Psoas muscle (tissue), 8 donors: ENCODE data around the gene ZNF174. TPM values are rescaled to one million over a fixed set of nuclear protein-coding genes. Genes with fewer than 3 reads are reported as not detected.

Source experiments
- ATAC-seq, 4 donors: fragments of 200-7000 bp; cut with Tn5 transposase; one replicate each; pipeline ENCODE4 v1.9.1; 2020; ENCODE audit warnings: moderate library complexity in 3 of 4, mild to moderate bottlenecking in 2 of 4
- DNase-seq, 2 donors: peaks; one replicate each; pipeline ENCODE4 v3.0.0-alpha.2; 2020
- H3K27ac ChIP-seq: fragments of 200-600 bp; one replicate; pipeline ENCODE4 v1.8.0; 2022
- H3K27me3 ChIP-seq, 3 donors: fragments of 200-600 bp in 1 of 3; one replicate each; pipeline versions ENCODE4 v1.6.1 to v1.8.0; 2013 to 2022; ENCODE audit warnings: low read length in 2 of 3, mild to moderate bottlenecking in 2 of 3, moderate library complexity in 1 of 3; ENCODE audit not compliant: insufficient read depth in 3 of 3
- H3K36me3 ChIP-seq, 2 donors: fragments of 200-600 bp in 1 of 2; one replicate each; pipeline versions ENCODE4 v1.6.1 to v1.8.0; 2013 to 2022; ENCODE audit warnings: low read depth in 1 of 2, mild to moderate bottlenecking in 1 of 2, moderate library complexity in 1 of 2; ENCODE audit not compliant: insufficient read depth in 1 of 2
- H3K4me1 ChIP-seq: fragments of 200-600 bp; one replicate; pipeline ENCODE4 v1.8.0; 2022
- H3K4me3 ChIP-seq: fragments of 200-600 bp; one replicate; pipeline ENCODE4 v1.8.0; 2022; ENCODE audit warnings: mild to moderate bottlenecking
- H3K9me3 ChIP-seq: fragments of 200-600 bp; one replicate; pipeline ENCODE4 v1.8.0; 2022
- CTCF ChIP-seq: fragments of 200-600 bp; IDR thresholded peaks from one replicate; pipeline ENCODE4 v1.8.0; 2022; ENCODE audit warnings: antibody characterized with exemption
- WGBS, 3 donors: extraction: QIAGEN DNeasy Blood & Tissue Kit; methylation state at CpG; one replicate each; pipeline versions ENCODE4 v1.1.6 to v1.1.7; 2013; 5-methylcytosine and 5-hydroxymethylcytosine counted together
- intact Hi-C, 2 donors: fragments of 100-400 bp; cut with DNase I; formaldehyde crosslinking; loops; one replicate each; pipeline versions ENCODE4 v1.11.0 to v1.14.2; 2022
- polyA plus RNA-seq, 3 donors: library from polyadenylated mRNA; stranded (reverse); fragments of 200-250 nt; gene quantifications; one replicate each; pipeline ENCODE4 v1.2.3, GENCODE V29; 2013
- total RNA-seq, 4 donors: library from RNA; stranded (reverse); fragmentation: NEBNext Ultra II Directional in 2 of 4; extraction: Animal tissue kit (Norgen Biotek cat#: 25700) in 2 of 4; gene quantifications; one replicate each; pipeline versions ENCODE4 v1.2.1 to v1.2.4, GENCODE V29; 2021 to 2023
- donor health status: healthy with polysubstance abuse.
- donor health status: DM: no; HTN: no; CAD: no; lungs with moderate emphysema.
- donor health status: Bipolar disorder and iron deficiency.
- donor health status: healthy.
- donor health status: DM: yes; HTN: yes; CAD: no.
- donor health status: DM: no; HTN: no; CAD: no.
- donor health status: DM: no; HTN: no; CAD: no.
- donor health status: DM: yes; HTN: yes; CAD: no.

The ZNF174 gene
- total and polyA plus RNA-seq, 7 donors = 6.1 to 23.3 (median 6.7) TPM

GRCh38 chr16:3454093-3454492, 53.1 kb downstream of the ZNF174 start:
- ATAC-seq (no peak), DNase-seq (no peak)
- H3K36me3 ChIP-seq = peaks cover 0 to 16% of the 10 kb centered on the region in 2 donors
- H3K27me3 ChIP-seq = no peaks in the 10 kb centered on the region
- intact Hi-C loops = no loop called here
- no peak for TF ChIP-seq CTCF
- 77 to 89% (median 83%) methylated on average over 5 of the region's 5 CpGs for WGBS, 3 donors
- no peak overlapping the region for H3K4me3 ChIP-seq
- H3K9me3 ChIP-seq = no peaks in the 10 kb centered on the region
- peaks cover 18% of the 10 kb centered on the region for H3K4me1 ChIP-seq
- no peak overlapping the region for H3K27ac ChIP-seq

- no peak for ATAC-seq
- intact Hi-C loops = loop anchor here in 1 of 2 donors (5.0 kb wide), 1 partner anchor 52 kb away; the partner anchor contains the start of genes ZNF174 and ZSCAN32
- Histone ChIP-seq H3K9me3 (no peaks in the 10 kb centered on the region), H3K27ac (no peak overlapping the region), H3K4me1 (peaks cover 24% of the 10 kb centered on the region), H3K27me3 (no peaks in the 10 kb centered on the region), H3K36me3 (peaks cover 0 to 10% of the 10 kb centered on the region in 2 donors), H3K4me3 (no peak overlapping the region)
- WGBS, 3 donors = 43 to 58% (median 43%) methylated on average over 10 of the region's 10 CpGs
- no peak for TF ChIP-seq CTCF
- no peak for DNase-seq
Measured at GRCh38 chr16:3454631-3455147, 53.7 kb downstream of the ZNF174 start.

- peak; percentile 57 for TF ChIP-seq CTCF
- peaks cover 54% of the 10 kb centered on the region for H3K4me1 ChIP-seq
- intact Hi-C loops = loop anchor here (2.0 to 5.0 kb wide), 2 partner anchors 55 to 57 kb away; partner anchors contain the start of genes ZNF174 (in 2 of the 2) and ZSCAN32 (in 2 of the 2)
- H3K9me3 ChIP-seq = no peaks in the 10 kb centered on the region
- H3K4me3 ChIP-seq = peak overlapping the region; percentile 87
- H3K27me3 ChIP-seq = no peaks in the 10 kb centered on the region
- no peaks in the 10 kb centered on the region for H3K36me3 ChIP-seq
- WGBS, 3 donors = 0 to 1% (median 1%) methylated on average over 44 to 82 of the region's 83 CpGs
- peak overlapping the region; percentile 98 for H3K27ac ChIP-seq
- ATAC-seq = peak; percentile 93 to 97 (median 95)
- DNase-seq = peak; percentile 93 to 97
Measured at GRCh38 chr16:3457434-3458252, 56.6 kb downstream of the ZNF174 start.

- Histone ChIP-seq H3K4me3 (peak overlapping the region; percentile 87), H3K27me3 (no peaks in the 10 kb centered on the region), H3K27ac (peak overlapping the region; percentile 98), H3K9me3 (no peaks in the 10 kb centered on the region), H3K4me1 (peaks cover 61% of the 10 kb centered on the region), H3K36me3 (no peaks in the 10 kb centered on the region)
- ATAC-seq = no peak
- intact Hi-C loops = loop anchor here in 1 of 2 donors (5.0 kb wide), 1 partner anchor 56 kb away; the partner anchor contains the start of genes ZNF174 and ZSCAN32
- no peak for TF ChIP-seq CTCF
- 0% methylated on average over 39 to 47 of the region's 47 CpGs for WGBS, 3 donors
- DNase-seq = peak in 1 of 2 donors; percentile 65
Measured at GRCh38 chr16:3458278-3458851, 57.4 kb downstream of the ZNF174 start.
